Activated CD8-positive, alpha-beta memory T cell treated with anti-CD3 and anti-CD28 coated beads, Interleukin-2, amount 10 ng/mL, durations not matched to agents 7 days and 5 days (primary cell): ENCODE results near the gene C12orf42. TPM values are rescaled to one million over a fixed set of nuclear protein-coding genes. Genes with fewer than 3 reads are reported as not detected.
A peak's percentile ranks its signal among the peaks of the same experiment; 100 is the strongest.

ENCODE experiments used
- ATAC-seq: fragments of 150-1000 bp; cut with Tn5 transposase; one replicate; pipeline ENCODE4 v1.10.0; 2021; ENCODE audit warnings: moderate library complexity
- CTCF ChIA-PET: fragments of 350-600 bp; sonication (Branson Sonifier 250); formaldehyde crosslinking; loops from one replicate; lab custom pipeline; 2021; ENCODE audit warnings: antibody characterized with exemption; lab: Charles Lee
- DNase-seq: peaks from one replicate; pipeline ENCODE4 v3.0.0-alpha.2; 2020
- H3K27ac Mint-ChIP-seq: one replicate; pipeline ENCODE4 v1.8.0; 2021; ENCODE audit warnings: mild to moderate bottlenecking, mixed read lengths
- H3K27me3 Mint-ChIP-seq: one replicate; pipeline ENCODE4 v1.8.0; 2021; ENCODE audit warnings: mixed read lengths
- H3K36me3 Mint-ChIP-seq: one replicate; pipeline ENCODE4 v1.8.0; 2021; ENCODE audit warnings: mild to moderate bottlenecking, mixed read lengths
- H3K4me1 Mint-ChIP-seq: one replicate; pipeline ENCODE4 v1.8.0; 2021; ENCODE audit warnings: mixed read lengths
- H3K4me3 Mint-ChIP-seq: one replicate; pipeline ENCODE4 v1.8.0; 2021; ENCODE audit warnings: mild to moderate bottlenecking, moderate library complexity, mixed read lengths
- H3K9me3 Mint-ChIP-seq: one replicate; pipeline ENCODE4 v1.8.0; 2022; ENCODE audit warnings: low read depth, mixed read lengths
- total RNA-seq, 2 experiments: library from RNA; stranded (reverse); gene quantifications; one replicate each; pipeline ENCODE4 v1.2.3, GENCODE V29; 2021

Gene C12orf42
- total RNA-seq, 2 experiments from 2014 or later = 0.84 TPM; not detected in 1

- no peak for ATAC-seq
- H3K9me3 Mint-ChIP-seq = no peaks in the 10 kb centered on the region
- DNase-seq = no peak
- H3K27ac Mint-ChIP-seq = no peak overlapping the region
- CTCF ChIA-PET = no interaction called here
- H3K27me3 Mint-ChIP-seq = no peaks in the 10 kb centered on the region
- H3K4me3 Mint-ChIP-seq = no peak overlapping the region
- H3K4me1 Mint-ChIP-seq = no peaks in the 10 kb centered on the region
- H3K36me3 Mint-ChIP-seq = no peaks in the 10 kb centered on the region
Observed at GRCh38 chr12:103386451-103386850, 109.3 kb downstream of the C12orf42 start.

- no peak overlapping the region for H3K4me3 Mint-ChIP-seq
- no peak overlapping the region for H3K27ac Mint-ChIP-seq
- ATAC-seq (no peak), DNase-seq (no peak)
- H3K4me1 Mint-ChIP-seq = no peaks in the 10 kb centered on the region
- no peaks in the 10 kb centered on the region for H3K27me3 Mint-ChIP-seq
- H3K36me3 Mint-ChIP-seq = no peaks in the 10 kb centered on the region
- no peaks in the 10 kb centered on the region for H3K9me3 Mint-ChIP-seq
- CTCF ChIA-PET = no interaction called here
Observed at GRCh38 chr12:103382736-103383346, 112.9 kb downstream of the C12orf42 start.

- no peak for ATAC-seq
- Mint-ChIP-seq H3K9me3 (no peaks in the 10 kb centered on the region), H3K27me3 (no peaks in the 10 kb centered on the region), H3K4me3 (no peak overlapping the region), H3K36me3 (no peaks in the 10 kb centered on the region), H3K4me1 (no peaks in the 10 kb centered on the region), H3K27ac (no peak overlapping the region)
- CTCF ChIA-PET = no interaction called here
- DNase-seq = no peak
Observed at GRCh38 chr12:103382119-103382518, 113.6 kb downstream of the C12orf42 start.

GRCh38 chr12:103379670-103380069 lies 116.1 kb downstream of the C12orf42 start:
- no peaks in the 10 kb centered on the region for H3K36me3 Mint-ChIP-seq
- CTCF ChIA-PET = no interaction called here
- ATAC-seq (no peak), DNase-seq (no peak)
- no peak overlapping the region for H3K4me3 Mint-ChIP-seq
- no peaks in the 10 kb centered on the region for H3K27me3 Mint-ChIP-seq
- no peaks in the 10 kb centered on the region for H3K4me1 Mint-ChIP-seq
- no peak overlapping the region for H3K27ac Mint-ChIP-seq
- no peaks in the 10 kb centered on the region for H3K9me3 Mint-ChIP-seq

- Mint-ChIP-seq H3K9me3 (no peaks in the 10 kb centered on the region), H3K27ac (no peak overlapping the region), H3K27me3 (no peaks in the 10 kb centered on the region)
Observed at GRCh38 chr12:103373088-103373523, 122.7 kb downstream of the C12orf42 start.

GRCh38 chr12:103369929-103370328 lies 125.8 kb downstream of the C12orf42 start:
- no peak overlapping the region for H3K27ac Mint-ChIP-seq
- no peak for DNase-seq
- H3K27me3 Mint-ChIP-seq = no peaks in the 10 kb centered on the region
- no peaks in the 10 kb centered on the region for H3K9me3 Mint-ChIP-seq
- no peak for ATAC-seq
- H3K4me3 Mint-ChIP-seq = no peak overlapping the region
- CTCF ChIA-PET = no interaction called here
- H3K4me1 Mint-ChIP-seq = no peaks in the 10 kb centered on the region
- H3K36me3 Mint-ChIP-seq = no peaks in the 10 kb centered on the region

More at GRCh38 chr12:103373088-103373523, 122.7 kb downstream of the C12orf42 start:
- CTCF ChIA-PET = no interaction called here
- Mint-ChIP-seq H3K4me3 (no peak overlapping the region), H3K36me3 (no peaks in the 10 kb centered on the region), H3K4me1 (no peaks in the 10 kb centered on the region)
- ATAC-seq = no peak
- DNase-seq = no peak

- CTCF ChIA-PET = no interaction called here
- DNase-seq (no peak), ATAC-seq (no peak)
- no peaks in the 10 kb centered on the region for H3K27me3 Mint-ChIP-seq
- H3K4me1 Mint-ChIP-seq = no peaks in the 10 kb centered on the region
- H3K36me3 Mint-ChIP-seq = no peaks in the 10 kb centered on the region
- H3K27ac Mint-ChIP-seq = no peak overlapping the region
- no peak overlapping the region for H3K4me3 Mint-ChIP-seq
- peaks cover 1% of the 10 kb centered on the region for H3K9me3 Mint-ChIP-seq
Observed at GRCh38 chr12:103368167-103368566, 127.6 kb downstream of the C12orf42 start.

- no peaks in the 10 kb centered on the region for H3K9me3 Mint-ChIP-seq
- H3K4me1 Mint-ChIP-seq = peaks cover 6% of the 10 kb centered on the region
- H3K4me3 Mint-ChIP-seq = no peak overlapping the region
- CTCF ChIA-PET = no interaction called here
- H3K36me3 Mint-ChIP-seq = no peaks in the 10 kb centered on the region
- H3K27me3 Mint-ChIP-seq = no peaks in the 10 kb centered on the region
- DNase-seq (no peak), ATAC-seq (no peak)
- no peak overlapping the region for H3K27ac Mint-ChIP-seq
Observed at GRCh38 chr12:103354403-103354802, 141.4 kb downstream of the C12orf42 start.

GRCh38 chr12:103353913-103354312 lies 141.9 kb downstream of the C12orf42 start:
- H3K4me3 Mint-ChIP-seq = no peak overlapping the region
- DNase-seq = no peak

GRCh38 chr12:103350116-103350515 lies 145.7 kb downstream of the C12orf42 start:
- H3K27ac Mint-ChIP-seq = no peak overlapping the region
- CTCF ChIA-PET = no interaction called here
- DNase-seq = no peak
- H3K4me1 Mint-ChIP-seq = peaks cover 12% of the 10 kb centered on the region
- ATAC-seq = no peak
- no peaks in the 10 kb centered on the region for H3K27me3 Mint-ChIP-seq
- H3K4me3 Mint-ChIP-seq = no peak overlapping the region
- H3K36me3 Mint-ChIP-seq = no peaks in the 10 kb centered on the region
- peaks cover 3% of the 10 kb centered on the region for H3K9me3 Mint-ChIP-seq

More at GRCh38 chr12:103353913-103354312, 141.9 kb downstream of the C12orf42 start:
- peak; percentile 47 for ATAC-seq
- no peak overlapping the region for H3K27ac Mint-ChIP-seq
- H3K36me3 Mint-ChIP-seq = no peaks in the 10 kb centered on the region
- CTCF ChIA-PET = no interaction called here
- no peaks in the 10 kb centered on the region for H3K9me3 Mint-ChIP-seq
- H3K27me3 Mint-ChIP-seq = no peaks in the 10 kb centered on the region
- peaks cover 9% of the 10 kb centered on the region for H3K4me1 Mint-ChIP-seq

GRCh38 chr12:103348935-103349334 lies 146.8 kb downstream of the C12orf42 start:
- no peak for DNase-seq
- ATAC-seq = no peak
- H3K36me3 Mint-ChIP-seq = no peaks in the 10 kb centered on the region
- H3K27ac Mint-ChIP-seq = peak overlapping the region; percentile 30
- CTCF ChIA-PET = no interaction called here
- peaks cover 11% of the 10 kb centered on the region for H3K4me1 Mint-ChIP-seq
- H3K27me3 Mint-ChIP-seq = no peaks in the 10 kb centered on the region
- peaks cover 3% of the 10 kb centered on the region for H3K9me3 Mint-ChIP-seq
- no peak overlapping the region for H3K4me3 Mint-ChIP-seq

GRCh38 chr12:103336940-103337339 lies 158.8 kb downstream of the C12orf42 start:
- CTCF ChIA-PET = interaction anchor here (1.0 kb wide), 1 partner anchor 213 kb away, joined by 3 read pairs; no protein-coding TSS in a partner anchor
- no peak overlapping the region for H3K27ac Mint-ChIP-seq
- ATAC-seq (no peak), DNase-seq (no peak)
- peaks cover 8% of the 10 kb centered on the region for H3K4me1 Mint-ChIP-seq
- H3K9me3 Mint-ChIP-seq = peaks cover 6% of the 10 kb centered on the region
- no peak overlapping the region for H3K4me3 Mint-ChIP-seq
- no peaks in the 10 kb centered on the region for H3K27me3 Mint-ChIP-seq
- H3K36me3 Mint-ChIP-seq = no peaks in the 10 kb centered on the region

- Mint-ChIP-seq H3K27me3 (no peaks in the 10 kb centered on the region), H3K4me1 (peaks cover 8% of the 10 kb centered on the region), H3K27ac (no peak overlapping the region), H3K36me3 (no peaks in the 10 kb centered on the region), H3K9me3 (no peaks in the 10 kb centered on the region), H3K4me3 (no peak overlapping the region)
- DNase-seq = no peak
- CTCF ChIA-PET = no interaction called here
- ATAC-seq = no peak
Observed at GRCh38 chr12:103334466-103334865, 161.3 kb downstream of the C12orf42 start.

- H3K27me3 Mint-ChIP-seq = no peaks in the 10 kb centered on the region
- H3K4me1 Mint-ChIP-seq = peaks cover 7% of the 10 kb centered on the region
- no peak overlapping the region for H3K4me3 Mint-ChIP-seq
- ATAC-seq = no peak
- no peaks in the 10 kb centered on the region for H3K9me3 Mint-ChIP-seq
- DNase-seq = no peak
- no peaks in the 10 kb centered on the region for H3K36me3 Mint-ChIP-seq
- H3K27ac Mint-ChIP-seq = no peak overlapping the region
- CTCF ChIA-PET = no interaction called here
Observed at GRCh38 chr12:103333676-103334075, 162.1 kb downstream of the C12orf42 start.
